DND-41 (cell line): ENCODE measurements around the gene SCGB3A2.

Experiments
- ATAC-seq: fragments of 200-7000 bp; cut with Tn5 transposase; 3 replicates; pipeline ENCODE4 v1.9.1; 2021; ENCODE audit warnings: low read depth; ENCODE audit not compliant: insufficient read depth
- DNase-seq: peaks from one replicate; pipeline ENCODE4 v3.0.0-alpha.2; 2020
- H2AFZ ChIP-seq: 2 replicates; pipeline ENCODE4 v1.6.0; 2012; ENCODE audit warnings: low read depth, low read length
- H3K27ac ChIP-seq: 2 replicates; pipeline ENCODE4 v1.5.1; 2012; ENCODE audit warnings: low read length, inconsistent platforms
- H3K27me3 ChIP-seq: fragments of 200-600 bp; sonication (generic); 2 replicates; pipeline ENCODE4 v1.6.0; 2012; ENCODE audit warnings: low read length, mild to moderate bottlenecking, inconsistent platforms; ENCODE audit not compliant: insufficient read depth, poor library complexity
- H3K36me3 ChIP-seq: 2 replicates; pipeline ENCODE4 v1.5.1; 2012; ENCODE audit warnings: low read length, inconsistent platforms; ENCODE audit not compliant: insufficient read depth
- H3K4me1 ChIP-seq: 2 replicates; pipeline ENCODE4 v1.5.1; 2012; ENCODE audit warnings: mild to moderate bottlenecking, low read length; ENCODE audit not compliant: insufficient read depth
- H3K4me2 ChIP-seq: 2 replicates; pipeline ENCODE4 v1.6.0; 2012; ENCODE audit warnings: mild to moderate bottlenecking, moderate library complexity, low read length, inconsistent platforms; ENCODE audit not compliant: insufficient read depth
- H3K4me3 ChIP-seq, 2 experiments: fragments of 200-600 bp in 1 of 2; shearing (Covaris generic) in 1 of 2; 2 replicates each; pipeline ENCODE4 v1.5.1; 2012 to 2016; ENCODE audit warnings: inconsistent platforms in 2 of 2, low read length in 2 of 2, mild to moderate bottlenecking in 2 of 2, low read depth in 1 of 2, moderate library complexity in 1 of 2
- H3K79me2 ChIP-seq: 2 replicates; pipeline ENCODE4 v1.6.0; 2012; ENCODE audit warnings: low read length, inconsistent platforms; ENCODE audit not compliant: insufficient read depth
- H3K9ac ChIP-seq: 2 replicates; pipeline ENCODE4 v1.6.0; 2012; ENCODE audit warnings: low read depth, mild to moderate bottlenecking, inconsistent platforms, low read length, moderate library complexity
- H3K9me3 ChIP-seq: 2 replicates; pipeline ENCODE4 v1.5.1; 2012; ENCODE audit warnings: low read length, moderate library complexity, mild to moderate bottlenecking, inconsistent platforms; ENCODE audit not compliant: insufficient read depth, severe bottlenecking
- H4K20me1 ChIP-seq: 2 replicates; pipeline ENCODE4 v1.6.0; 2012; ENCODE audit warnings: low read length; ENCODE audit not compliant: insufficient read depth
- CTCF ChIP-seq: IDR thresholded peaks from 2 replicates; pipeline ENCODE4 v1.5.1; 2012; ENCODE audit warnings: borderline replicate concordance, low read length, moderate library complexity, mild to moderate bottlenecking; ENCODE audit not compliant: poor library complexity, severe bottlenecking; ENCODE audit errors: extremely low read depth
- EZH2 ChIP-seq: IDR thresholded peaks from 3 replicates; pipeline ENCODE4 v1.6.1; 2012; ENCODE audit warnings: borderline replicate concordance, low read depth, mild to moderate bottlenecking, moderate library complexity, low read length, inconsistent platforms; ENCODE audit not compliant: severe bottlenecking

Gene SCGB3A2

GRCh38 chr5:147832541-147832940 lies 46.0 kb upstream of the SCGB3A2 start:
- no peaks in the 10 kb centered on the region for H3K9me3 ChIP-seq
- H3K4me2 ChIP-seq, result no peak overlapping the region
- no peak overlapping the region for H3K4me3 ChIP-seq
- H3K27ac ChIP-seq, result no peak overlapping the region
- no peaks in the 10 kb centered on the region for H3K4me1 ChIP-seq
- ATAC-seq, result no peak
- H3K79me2 ChIP-seq, result no peaks in the 10 kb centered on the region
- H4K20me1 ChIP-seq, result no peaks in the 10 kb centered on the region
- TF ChIP-seq CTCF, result no peak
- TF ChIP-seq EZH2, result no peak
- no peak overlapping the region for H2AFZ ChIP-seq
- H3K27me3 ChIP-seq, result no peaks in the 10 kb centered on the region
- no peak for DNase-seq
- no peaks in the 10 kb centered on the region for H3K36me3 ChIP-seq
- no peak overlapping the region for H3K9ac ChIP-seq

- Histone ChIP-seq H3K4me1 (no peaks in the 10 kb centered on the region), H3K4me2 (no peak overlapping the region)
- TF ChIP-seq CTCF (no peak), EZH2 (no peak)
Measured at GRCh38 chr5:147835386-147835798, 43.1 kb upstream of the SCGB3A2 start.

DNA sequence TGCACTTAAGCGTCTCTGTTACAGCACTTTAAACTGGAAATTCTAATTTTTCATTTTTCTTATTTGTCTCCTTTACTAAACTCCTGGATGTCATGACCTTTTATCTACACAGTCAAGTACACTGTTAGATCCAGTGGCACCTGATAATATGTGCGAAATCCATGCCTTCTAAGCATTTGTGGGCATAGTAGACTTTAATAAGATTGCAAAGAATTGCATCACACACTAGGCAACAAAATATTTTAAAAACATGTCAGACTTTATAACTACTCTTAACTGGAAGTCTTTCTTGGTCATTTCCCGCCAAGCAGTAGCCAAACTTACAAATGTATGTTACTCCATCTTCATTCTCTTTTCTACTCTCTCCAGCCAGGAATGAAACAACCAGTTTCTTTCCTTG lies 42.1 kb upstream of the SCGB3A2 start:
- Histone ChIP-seq H3K79me2 (no peaks in the 10 kb centered on the region), H3K36me3 (no peaks in the 10 kb centered on the region), H4K20me1 (no peaks in the 10 kb centered on the region), H3K27ac (no peak overlapping the region), H2AFZ (no peak overlapping the region), H3K4me2 (no peak overlapping the region), H3K9me3 (no peaks in the 10 kb centered on the region), H3K4me1 (no peaks in the 10 kb centered on the region), H3K9ac (no peak overlapping the region), H3K27me3 (no peaks in the 10 kb centered on the region), H3K4me3 (no peak overlapping the region)
- no peak for DNase-seq
- no peak for ATAC-seq
- TF ChIP-seq EZH2, result no peak
- no peak for TF ChIP-seq CTCF

More at GRCh38 chr5:147835386-147835798, 43.1 kb upstream of the SCGB3A2 start:
- no peaks in the 10 kb centered on the region for H3K79me2 ChIP-seq
- H3K4me3 ChIP-seq, result no peak overlapping the region
- H2AFZ ChIP-seq, result no peak overlapping the region
- no peaks in the 10 kb centered on the region for H3K27me3 ChIP-seq
- H3K27ac ChIP-seq, result no peak overlapping the region
- H3K9ac ChIP-seq, result no peak overlapping the region
- no peaks in the 10 kb centered on the region for H3K36me3 ChIP-seq
- no peaks in the 10 kb centered on the region for H4K20me1 ChIP-seq
- ATAC-seq (no peak), DNase-seq (no peak)
- H3K9me3 ChIP-seq, result no peaks in the 10 kb centered on the region

DNA sequence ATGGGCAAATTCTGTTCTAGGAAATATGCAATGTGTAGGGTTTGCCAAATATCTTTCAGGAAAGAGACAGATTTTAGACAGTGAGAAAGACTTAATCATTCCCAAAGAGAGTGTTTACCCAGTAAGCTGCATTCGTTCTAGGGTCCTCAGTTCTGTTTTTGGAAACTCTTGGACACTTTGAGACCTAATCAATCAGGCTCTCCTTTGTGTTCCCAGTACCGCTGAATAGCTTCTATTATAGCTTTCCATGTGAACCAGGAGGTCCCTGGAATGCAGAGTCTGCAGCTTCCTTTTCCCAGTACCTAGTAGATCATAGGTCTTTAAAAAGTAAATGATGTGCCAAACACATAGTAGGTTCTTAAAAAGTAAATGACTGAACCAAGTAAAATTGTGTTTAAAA lies 35.6 kb upstream of the SCGB3A2 start:
- no peak for DNase-seq
- TF ChIP-seq CTCF, result no peak
- TF ChIP-seq EZH2, result no peak
- H4K20me1 ChIP-seq, result no peaks in the 10 kb centered on the region

More for the DNA sequence above, 35.6 kb upstream of the SCGB3A2 start:
- no peaks in the 10 kb centered on the region for H3K9me3 ChIP-seq
- no peaks in the 10 kb centered on the region for H3K36me3 ChIP-seq
- H3K4me1 ChIP-seq, result no peaks in the 10 kb centered on the region
- H3K9ac ChIP-seq, result no peak overlapping the region
- no peak overlapping the region for H3K27ac ChIP-seq
- no peak overlapping the region for H2AFZ ChIP-seq
- H3K79me2 ChIP-seq, result no peaks in the 10 kb centered on the region
- ATAC-seq, result no peak
- no peak overlapping the region for H3K4me2 ChIP-seq
- no peak overlapping the region for H3K4me3 ChIP-seq
- H3K27me3 ChIP-seq, result no peaks in the 10 kb centered on the region
